ENCODE results near the gene FCRL2. TPM values are rescaled to one million over a fixed set of nuclear protein-coding genes. Genes with fewer than 3 reads are reported as not detected.

Gene FCRL2
- total RNA-seq, 1 donor from 2014 or later = 0.20 TPM

DNA sequence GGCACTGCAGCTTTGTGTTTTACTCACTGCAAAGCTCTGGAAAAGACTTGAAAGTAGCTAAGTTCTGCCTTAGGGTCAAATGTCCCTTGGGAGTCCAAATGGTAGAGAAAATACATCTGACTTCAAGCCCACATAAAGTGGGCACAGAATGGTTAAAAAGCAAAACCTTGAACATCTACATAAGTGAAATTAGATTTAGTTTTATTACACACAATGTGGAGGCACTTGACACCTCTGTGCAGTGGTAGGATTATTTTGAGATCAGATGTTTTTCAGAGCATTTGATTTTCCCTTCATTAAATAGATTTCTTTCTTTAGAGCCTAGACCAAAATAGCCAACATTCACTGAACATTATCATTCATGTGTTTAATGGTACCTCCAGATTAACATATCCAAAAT, 65.1 kb downstream of the FCRL2 start:
- ATAC-seq = no peak
- H3K36me3 ChIP-seq = no peaks in the 10 kb centered on the region
- H3K4me3 ChIP-seq = no peak overlapping the region
- no peaks in the 10 kb centered on the region for H3K27me3 ChIP-seq
- no peak for DNase-seq
- no peak for TF ChIP-seq CTCF (IDR thresholded peaks at IDR 0.05)
- H3K9me3 ChIP-seq = no peaks in the 10 kb centered on the region
- H3K4me1 ChIP-seq = no peaks in the 10 kb centered on the region
- no peak overlapping the region for H3K27ac ChIP-seq
- intact Hi-C loops (cut with DNase I) = no loop called here

DNA sequence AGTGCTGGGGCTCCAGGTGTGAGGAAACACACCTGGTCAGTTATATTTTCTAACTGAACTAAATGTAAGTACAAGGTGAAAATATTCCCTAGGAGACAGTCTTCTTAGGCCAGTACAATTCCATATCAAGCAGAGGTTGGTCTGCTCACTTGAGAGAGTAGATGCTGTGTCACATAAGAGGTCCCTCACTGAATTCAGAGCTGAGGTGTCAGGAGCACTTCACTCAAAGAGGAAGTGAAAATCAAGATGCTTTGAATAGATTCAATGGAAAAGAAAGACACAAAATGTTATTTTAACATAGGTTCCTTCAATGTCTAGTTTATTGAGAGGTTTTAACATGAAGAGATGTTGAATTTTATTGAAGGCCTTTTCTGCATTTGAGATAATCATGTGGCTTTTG, 72.1 kb downstream of the FCRL2 start:
- no peak overlapping the region for H3K27ac ChIP-seq
- ATAC-seq (no peak), DNase-seq (no peak)
- no peak for TF ChIP-seq CTCF (IDR thresholded peaks at IDR 0.05)
- H3K4me1 ChIP-seq = no peaks in the 10 kb centered on the region
- no peaks in the 10 kb centered on the region for H3K9me3 ChIP-seq
- H3K27me3 ChIP-seq = no peaks in the 10 kb centered on the region
- H3K4me3 ChIP-seq = no peak overlapping the region
- no peaks in the 10 kb centered on the region for H3K36me3 ChIP-seq
- intact Hi-C loops (cut with DNase I) = no loop called here

- no peak overlapping the region for H3K27ac ChIP-seq
- no peak for ATAC-seq
- no peaks in the 10 kb centered on the region for H3K4me1 ChIP-seq
- H3K4me3 ChIP-seq = no peak overlapping the region
- intact Hi-C loops (cut with DNase I) = no loop called here
- H3K36me3 ChIP-seq = no peaks in the 10 kb centered on the region
- no peaks in the 10 kb centered on the region for H3K9me3 ChIP-seq
- no peak for DNase-seq
- peaks cover 7% of the 10 kb centered on the region for H3K27me3 ChIP-seq
- no peak for TF ChIP-seq CTCF (IDR thresholded peaks at IDR 0.05)
Observed at GRCh38 chr1:157703981-157704380, 73.0 kb downstream of the FCRL2 start.

- no peak for DNase-seq
- no peak overlapping the region for H3K27ac ChIP-seq
- intact Hi-C loops (cut with DNase I) = no loop called here
Observed at GRCh38 chr1:157702308-157702825, 74.6 kb downstream of the FCRL2 start.

DNA sequence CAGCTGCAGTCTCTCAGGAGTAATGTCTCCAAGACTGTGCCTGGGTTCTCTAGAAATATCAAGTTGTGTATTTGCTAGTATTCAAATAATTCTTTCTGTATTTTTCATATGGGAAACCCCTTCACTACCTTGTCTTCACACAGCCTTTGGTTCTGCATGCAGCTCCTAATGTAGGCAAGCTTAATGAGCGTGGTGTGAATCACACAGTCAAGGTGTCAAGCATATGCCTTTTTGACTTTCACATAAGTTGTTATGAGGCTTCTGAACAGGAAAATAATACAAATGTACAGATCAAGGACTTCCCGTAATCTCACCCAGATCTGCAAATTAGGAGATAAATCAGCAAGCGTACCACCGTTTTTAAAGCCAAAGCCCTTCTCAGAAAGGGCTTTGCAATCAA, 76.2 kb downstream of the FCRL2 start, which contains the start of gene FCRL3:
FCRL3 (minus strand) TSS at position 38 of the 400 bp plus-strand sequence. CDS start 280 bp downstream, outside the sequence.
- TF ChIP-seq CTCF (IDR thresholded peaks at IDR 0.05) = no peak
- Histone ChIP-seq H3K27ac (no peak within 1 kb of the TSS), H3K4me1 (no peaks in the 10 kb centered on the region), H3K9me3 (no peaks in the 10 kb centered on the region), H3K36me3 (no peaks in the 10 kb centered on the region), H3K27me3 (peaks cover 23% of the 10 kb centered on the region), H3K4me3 (no peak within 1 kb of the TSS)
- DNase-seq = no peak
- intact Hi-C loops (cut with DNase I) = no loop called here
- no peak for ATAC-seq

More at GRCh38 chr1:157702308-157702825, 74.6 kb downstream of the FCRL2 start:
- no peak for TF ChIP-seq CTCF (IDR thresholded peaks at IDR 0.05)
- Histone ChIP-seq H3K36me3 (no peaks in the 10 kb centered on the region), H3K27me3 (peaks cover 23% of the 10 kb centered on the region), H3K9me3 (no peaks in the 10 kb centered on the region), H3K4me1 (no peaks in the 10 kb centered on the region), H3K4me3 (no peak overlapping the region)
- ATAC-seq = no peak

DNA sequence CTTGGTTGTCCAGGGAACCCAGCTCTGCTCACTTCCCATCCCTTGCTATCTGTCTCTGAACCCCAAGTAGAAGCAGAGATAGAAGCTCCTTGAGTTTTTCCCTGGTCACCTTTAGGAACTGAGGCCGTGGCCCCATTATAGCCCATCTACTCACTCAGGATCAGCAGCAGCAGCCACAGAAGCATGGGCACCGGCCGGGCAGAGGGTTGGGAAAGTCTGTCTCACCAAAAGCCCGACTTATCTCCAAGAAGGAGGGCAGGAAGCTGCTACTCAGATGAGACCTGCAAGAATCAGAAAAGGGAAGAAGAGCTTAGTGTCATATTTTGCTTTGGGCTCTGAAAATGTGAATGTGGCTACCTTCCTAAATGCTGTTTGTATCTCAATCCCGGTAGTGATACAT, 76.6 kb downstream of the FCRL2 start:
- DNase-seq (no peak), ATAC-seq (no peak)
- no peaks in the 10 kb centered on the region for H3K9me3 ChIP-seq
- H3K36me3 ChIP-seq = no peaks in the 10 kb centered on the region
- peaks cover 23% of the 10 kb centered on the region for H3K27me3 ChIP-seq
- no peak for TF ChIP-seq CTCF (IDR thresholded peaks at IDR 0.05)
- H3K4me1 ChIP-seq = no peaks in the 10 kb centered on the region
- no peak overlapping the region for H3K4me3 ChIP-seq
- intact Hi-C loops (cut with DNase I) = no loop called here
- H3K27ac ChIP-seq = no peak overlapping the region

All from upper lobe of right lung (tissue), 1 donor.